H9 (cell line): Measurements from ENCODE around the gene WDFY1. TPM values are rescaled to one million over a fixed set of nuclear protein-coding genes. Genes with fewer than 3 reads are reported as not detected.

Source experiments
- DNase-seq: peaks from one replicate; pipeline ENCODE4 v3.0.0-alpha.2; 2017
- H2AFZ ChIP-seq: one replicate; pipeline ENCODE4 v1.6.1; 2013; ENCODE audit warnings: mild to moderate bottlenecking, low read length, control low read depth, moderate library complexity
- H2AK5ac ChIP-seq: 2 replicates; pipeline ENCODE4 v1.6.1; 2013; ENCODE audit warnings: low read length, control low read depth, mixed read lengths; ENCODE audit not compliant: insufficient read length
- H2BK120ac ChIP-seq: one replicate; pipeline ENCODE4 v1.6.1; 2013; ENCODE audit warnings: low read depth, mild to moderate bottlenecking, low read length, control low read depth, inconsistent platforms; ENCODE audit not compliant: poor library complexity, severe bottlenecking
- H2BK12ac ChIP-seq: 2 replicates; pipeline ENCODE4 v1.6.1; 2013; ENCODE audit warnings: low read length, control low read depth, mixed read lengths, low read depth; ENCODE audit not compliant: insufficient read length
- H2BK15ac ChIP-seq: 2 replicates; pipeline ENCODE4 v1.6.1; 2013; ENCODE audit warnings: low read depth, low read length, control low read depth
- H2BK20ac ChIP-seq: one replicate; pipeline ENCODE4 v1.6.1; 2013; ENCODE audit warnings: low read depth, mild to moderate bottlenecking, low read length, control low read depth, inconsistent platforms; ENCODE audit not compliant: poor library complexity, severe bottlenecking
- H2BK5ac ChIP-seq: 2 replicates; pipeline ENCODE4 v1.6.1; 2013; ENCODE audit warnings: low read length, control low read depth, mixed read lengths; ENCODE audit not compliant: insufficient read length
- H3K14ac ChIP-seq: 2 replicates; pipeline ENCODE4 v1.6.1; 2013; ENCODE audit warnings: low read length, control low read depth; ENCODE audit not compliant: insufficient read depth
- H3K18ac ChIP-seq: 2 replicates; pipeline ENCODE4 v1.6.1; 2013; ENCODE audit warnings: low read depth, mild to moderate bottlenecking, mixed read lengths, low read length, control low read depth; ENCODE audit not compliant: insufficient read length
- H3K23ac ChIP-seq: 2 replicates; pipeline ENCODE4 v1.6.1; 2013; ENCODE audit warnings: low read length, control low read depth, mixed read lengths, low read depth; ENCODE audit not compliant: insufficient read length
- H3K23me2 ChIP-seq: 2 replicates; pipeline ENCODE4 v1.6.1; 2013; ENCODE audit warnings: low read depth, mild to moderate bottlenecking, mixed read lengths, low read length, control low read depth; ENCODE audit not compliant: insufficient read length, poor library complexity, severe bottlenecking
- H3K27ac ChIP-seq: 2 replicates; pipeline ENCODE4 v1.5.1; 2013; ENCODE audit warnings: low read length, control low read depth, mixed read lengths, low read depth; ENCODE audit not compliant: insufficient read length
- H3K27me3 ChIP-seq: 2 replicates; pipeline ENCODE4 v1.6.1; 2013; ENCODE audit warnings: low read length, control low read depth, inconsistent platforms; ENCODE audit not compliant: insufficient read depth
- H3K4ac ChIP-seq: 2 replicates; pipeline ENCODE4 v1.6.1; 2013; ENCODE audit warnings: low read depth, mild to moderate bottlenecking, control low read depth, inconsistent platforms, low read length, moderate library complexity
- H3K4me1 ChIP-seq: 2 replicates; pipeline ENCODE4 v1.6.1; 2013; ENCODE audit warnings: low read length, control low read depth, inconsistent platforms; ENCODE audit not compliant: insufficient read depth
- H3K4me2 ChIP-seq: 2 replicates; pipeline ENCODE4 v1.6.1; 2013; ENCODE audit warnings: low read length, control low read depth, mixed read lengths; ENCODE audit not compliant: insufficient read length, insufficient read depth
- H3K56ac ChIP-seq: 2 replicates; pipeline ENCODE4 v1.6.1; 2013; ENCODE audit warnings: low read depth, mild to moderate bottlenecking, mixed read lengths, low read length, control low read depth; ENCODE audit not compliant: insufficient read length
- H3K79me1 ChIP-seq: 2 replicates; pipeline ENCODE4 v1.6.1; 2013; ENCODE audit warnings: low read depth, mild to moderate bottlenecking, moderate library complexity, low read length, control low read depth, inconsistent platforms; ENCODE audit not compliant: insufficient read depth, poor library complexity, severe bottlenecking
- H3K79me2 ChIP-seq: 2 replicates; pipeline ENCODE4 v1.6.1; 2013; ENCODE audit warnings: low read length, control low read depth, inconsistent platforms; ENCODE audit not compliant: insufficient read depth
- H3K9ac ChIP-seq: 2 replicates; pipeline ENCODE4 v1.6.1; 2013; ENCODE audit warnings: low read length, control low read depth, mixed read lengths; ENCODE audit not compliant: insufficient read length; ENCODE audit errors: extremely low read depth
- H3K9me3 ChIP-seq: one replicate; pipeline ENCODE4 v1.6.1; 2013; ENCODE audit warnings: low read depth, low read length, inconsistent platforms; ENCODE audit not compliant: control insufficient read depth
- H3T11ph ChIP-seq: one replicate; pipeline ENCODE4 v1.6.1; 2013; ENCODE audit warnings: mild to moderate bottlenecking, low read length, control low read depth, inconsistent platforms
- H4K20me1 ChIP-seq: one replicate; pipeline ENCODE4 v1.6.1; 2013; ENCODE audit not compliant: control insufficient read depth, insufficient read length, insufficient read depth
- H4K5ac ChIP-seq: 2 replicates; pipeline ENCODE4 v1.6.1; 2013; ENCODE audit warnings: low read depth, mild to moderate bottlenecking, mixed read lengths, low read length, control low read depth; ENCODE audit not compliant: insufficient read length
- H4K8ac ChIP-seq: replicated peaks from 2 replicates; pipeline ENCODE4 v1.6.1; 2013; ENCODE audit warnings: low read length, control low read depth, mixed read lengths, low read depth; ENCODE audit not compliant: insufficient read length
- H4K91ac ChIP-seq: 2 replicates; pipeline ENCODE4 v1.6.1; 2013; ENCODE audit warnings: low read depth, mild to moderate bottlenecking, moderate library complexity, mixed read lengths, low read length, control low read depth; ENCODE audit not compliant: insufficient read length
- H3K27ac Mint-ChIP-seq, 3 experiments: 2 replicates in 2 of 3; 3 replicates in 1 of 3; pipeline ENCODE4 v1.8.0; 2020 to 2021; ENCODE audit warnings: mixed read lengths in 3 of 3, mild to moderate bottlenecking in 1 of 3, moderate library complexity in 1 of 3
- H3K27me3 Mint-ChIP-seq: 2 replicates; pipeline ENCODE4 v1.8.0; 2021; ENCODE audit warnings: low read depth, mild to moderate bottlenecking, moderate library complexity, mixed read lengths
- H3K36me3 Mint-ChIP-seq, 3 experiments: 2 replicates in 2 of 3; 3 replicates in 1 of 3; pipeline ENCODE4 v1.8.0; 2020 to 2021; ENCODE audit warnings: low read depth in 3 of 3, mixed read lengths in 3 of 3; ENCODE audit not compliant: insufficient read depth in 1 of 3
- H3K4me1 Mint-ChIP-seq, 2 experiments: 2 replicates each; pipeline ENCODE4 v1.8.0; 2020; ENCODE audit warnings: mixed read lengths in 2 of 2
- H3K4me3 Mint-ChIP-seq, 2 experiments: 2 replicates in 1 of 2; 3 replicates in 1 of 2; pipeline ENCODE4 v1.8.0; 2020 to 2021; ENCODE audit warnings: mild to moderate bottlenecking in 2 of 2, mixed read lengths in 2 of 2, moderate library complexity in 1 of 2
- H3K9me3 Mint-ChIP-seq, 2 experiments: 2 replicates in 1 of 2; 3 replicates in 1 of 2; pipeline ENCODE4 v1.8.0; 2020; ENCODE audit warnings: mild to moderate bottlenecking in 2 of 2, mixed read lengths in 2 of 2, moderate library complexity in 1 of 2
- WGBS: extraction: QIAGEN DNeasy Blood & Tissue Kit; methylation state at CpG from one replicate; pipeline ENCODE4 v1.1.7; 2013; ENCODE audit warnings: missing lambda C conversion rate, low lambda C conversion rate, mixed read lengths; ENCODE audit not compliant: insufficient read length; ENCODE audit errors: extremely low coverage; 5-methylcytosine and 5-hydroxymethylcytosine counted together
- total RNA-seq: library from RNA; stranded (reverse); gene quantifications from 2 replicates; pipeline ENCODE4 v1.2.1, GENCODE V29; 2021
- TF ChIP-seq, protein P1 (sequence below): fragments of 200-600 bp; sonication (generic); conservative IDR thresholded peaks from 3 replicates; pipeline ENCODE4 v1.8.0; 2021; ENCODE audit warnings: antibody characterized with exemption, mild to moderate bottlenecking

WDFY1 gene
- total RNA-seq, 1 experiment from 2014 or later: 54.1 TPM

DNA sequence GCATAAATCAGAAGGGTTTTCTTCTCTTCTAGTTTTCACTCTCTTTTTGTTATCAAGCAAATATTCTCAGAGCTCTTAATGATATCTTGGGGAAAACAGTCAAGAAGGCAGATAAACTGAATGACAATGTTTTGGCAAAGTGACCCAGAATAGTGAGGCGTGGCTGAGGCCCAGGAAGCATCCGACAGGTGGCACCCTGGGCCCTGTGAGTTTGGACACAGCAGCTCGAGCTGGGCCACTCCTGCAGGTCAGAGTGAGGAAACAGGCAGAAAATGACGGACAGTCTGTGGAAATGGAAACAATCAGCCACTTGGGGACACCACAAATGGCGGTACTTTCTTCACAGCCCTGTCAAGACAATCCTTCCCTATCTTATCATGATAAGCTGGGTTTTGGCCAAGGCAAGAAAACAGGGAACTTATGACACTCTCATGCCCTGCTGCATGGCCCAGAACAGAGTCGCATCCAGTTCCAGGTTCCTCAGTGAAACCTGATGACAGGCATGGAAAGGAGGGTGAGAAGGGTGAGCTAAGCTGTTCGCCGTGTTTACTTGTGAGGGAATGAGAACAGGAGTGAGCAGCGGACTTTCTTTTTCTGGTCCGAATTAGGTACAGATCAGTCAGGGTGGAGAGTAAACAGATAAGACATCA, 44.2 kb upstream of the WDFY1 start:
- TF ChIP-seq, protein P1, sequence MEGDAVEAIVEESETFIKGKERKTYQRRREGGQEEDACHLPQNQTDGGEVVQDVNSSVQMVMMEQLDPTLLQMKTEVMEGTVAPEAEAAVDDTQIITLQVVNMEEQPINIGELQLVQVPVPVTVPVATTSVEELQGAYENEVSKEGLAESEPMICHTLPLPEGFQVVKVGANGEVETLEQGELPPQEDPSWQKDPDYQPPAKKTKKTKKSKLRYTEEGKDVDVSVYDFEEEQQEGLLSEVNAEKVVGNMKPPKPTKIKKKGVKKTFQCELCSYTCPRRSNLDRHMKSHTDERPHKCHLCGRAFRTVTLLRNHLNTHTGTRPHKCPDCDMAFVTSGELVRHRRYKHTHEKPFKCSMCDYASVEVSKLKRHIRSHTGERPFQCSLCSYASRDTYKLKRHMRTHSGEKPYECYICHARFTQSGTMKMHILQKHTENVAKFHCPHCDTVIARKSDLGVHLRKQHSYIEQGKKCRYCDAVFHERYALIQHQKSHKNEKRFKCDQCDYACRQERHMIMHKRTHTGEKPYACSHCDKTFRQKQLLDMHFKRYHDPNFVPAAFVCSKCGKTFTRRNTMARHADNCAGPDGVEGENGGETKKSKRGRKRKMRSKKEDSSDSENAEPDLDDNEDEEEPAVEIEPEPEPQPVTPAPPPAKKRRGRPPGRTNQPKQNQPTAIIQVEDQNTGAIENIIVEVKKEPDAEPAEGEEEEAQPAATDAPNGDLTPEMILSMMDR: peak; percentile 60
- Histone ChIP-seq H3K79me2 (no peaks in the 10 kb centered on the region), H3K27me3 (no peaks in the 10 kb centered on the region), H4K20me1 (no peaks in the 10 kb centered on the region), H3K9me3 (no peaks in the 10 kb centered on the region), H3K4me2 (no peak overlapping the region), H3K27ac (no peak overlapping the region), H3K9ac (no peak overlapping the region), H4K5ac (no peak overlapping the region), H3K23me2 (no peaks in the 10 kb centered on the region), H2BK20ac (no peak overlapping the region), H4K91ac (no peak overlapping the region), H3K56ac (no peak overlapping the region), H3K14ac (no peak overlapping the region), H2AFZ (no peak overlapping the region), H3K4me1 (no peaks in the 10 kb centered on the region), H2BK12ac (no peak overlapping the region), H3T11ph (no peak overlapping the region), H2BK5ac (no peak overlapping the region), H4K8ac (no peak overlapping the region), H3K23ac (no peak overlapping the region), H2BK15ac (no peak overlapping the region), H3K4ac (no peak overlapping the region), H3K18ac (no peak overlapping the region), H2AK5ac (no peak overlapping the region), H3K79me1 (no peaks in the 10 kb centered on the region), H2BK120ac (no peak overlapping the region)
- no peak for DNase-seq
- H3K27me3 Mint-ChIP-seq: no peaks in the 10 kb centered on the region
- H3K27ac Mint-ChIP-seq: peak overlapping the region in 2 of 3 experiments; percentile 11 to 53; a peak in 2 of 7 replicates
- H3K9me3 Mint-ChIP-seq: no peaks in the 10 kb centered on the region
- no CpG with 5 or more reads among the region's 10 CpGs for WGBS
- H3K4me1 Mint-ChIP-seq: peaks cover 6 to 11% of the 10 kb centered on the region in 2 experiments; a peak in 3 of 4 replicates
- no peak overlapping the region for H3K4me3 Mint-ChIP-seq
- H3K36me3 Mint-ChIP-seq: peaks cover 0 to 5% (median 5%) of the 10 kb centered on the region in 3 experiments; a peak in 4 of 7 replicates
